Renal cortical epithelial cell (primary cell): Measurements from ENCODE around the gene TMEM61. TPM values are rescaled to one million over a fixed set of nuclear protein-coding genes. Genes with fewer than 3 reads are reported as not detected.
A peak's percentile ranks its signal among the peaks of the same experiment; 100 is the strongest.

Source experiments
- DNase-seq: peaks from one replicate; pipeline ENCODE4 v3.0.0-alpha.2; 2011; ENCODE audit warnings: low read depth
- total RNA-seq: library from RNA; depleted of rRNA; stranded (reverse); fragments of >200 nt; gene quantifications from 2 replicates; pipeline ENCODE4 v1.2.3, GENCODE V29; 2014

Gene TMEM61
- total RNA-seq, 1 donor from 2014 or later: 0.35 TPM

- no peak for DNase-seq
These were observed 5.1 kb downstream of the TMEM61 start for GRCh38 chr1:54985556-54985955.

GRCh38 chr1:54986025-54986424 lies 5.6 kb downstream of the TMEM61 start:
- DNase-seq: no peak

- no peak for DNase-seq
These were observed 6.1 kb downstream of the TMEM61 start for GRCh38 chr1:54986533-54986932.

- no peak for DNase-seq
These were observed 7.0 kb downstream of the TMEM61 start for GRCh38 chr1:54987427-54987826.

GRCh38 chr1:54987919-54988705 lies 7.7 kb downstream of the TMEM61 start:
- DNase-seq: peak; percentile 35

- DNase-seq: no peak
These were observed 8.5 kb downstream of the TMEM61 start for GRCh38 chr1:54988975-54989374.

- no peak for DNase-seq
These were observed 9.0 kb downstream of the TMEM61 start for GRCh38 chr1:54989473-54989872.

DNA sequence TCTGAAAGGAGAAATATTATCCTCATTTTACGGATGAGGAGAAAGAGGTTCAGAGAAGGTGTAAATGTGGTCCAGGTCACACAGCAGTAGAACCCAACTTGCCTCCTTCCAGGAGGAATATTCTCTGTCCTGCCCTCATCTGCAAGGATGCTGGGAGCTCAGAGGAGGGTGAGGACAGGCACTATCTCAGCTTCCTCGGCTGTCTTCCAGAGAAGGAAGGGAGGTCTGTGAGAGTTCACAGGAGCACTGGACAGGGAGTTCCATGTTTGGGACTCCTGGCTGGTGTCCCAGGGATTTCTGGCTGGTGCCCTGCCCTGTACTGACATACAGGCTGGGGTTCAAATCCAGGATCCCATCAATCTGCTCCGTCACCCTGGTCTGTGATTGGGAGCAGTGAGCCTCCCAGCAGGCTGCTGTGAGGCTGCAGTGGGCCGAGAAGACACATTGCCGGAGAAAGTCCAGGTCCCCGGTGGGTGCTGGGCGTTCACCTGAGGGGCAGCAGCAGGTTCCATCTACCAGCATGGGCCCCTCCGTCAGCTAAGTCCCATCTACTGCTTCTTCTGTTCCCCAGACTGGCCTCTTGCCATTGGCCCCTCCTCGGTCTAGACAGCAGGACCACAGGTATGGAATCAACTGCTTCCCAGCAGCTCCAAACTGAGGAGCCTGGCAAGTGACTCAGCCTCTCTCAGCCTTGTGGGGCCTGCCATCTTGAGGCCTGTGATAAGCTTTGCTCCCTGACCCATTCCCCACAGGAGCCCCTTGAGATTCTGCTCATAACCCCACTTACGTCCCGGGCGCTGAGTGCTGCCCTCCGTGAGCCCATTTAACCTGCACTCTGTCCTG lies 9.8 kb downstream of the TMEM61 start:
- no peak for DNase-seq

- no peak for DNase-seq
These were observed 10.5 kb downstream of the TMEM61 start for GRCh38 chr1:54990916-54991315.

- DNase-seq: no peak
These were observed 11.5 kb downstream of the TMEM61 start for GRCh38 chr1:54991939-54992338.

DNA sequence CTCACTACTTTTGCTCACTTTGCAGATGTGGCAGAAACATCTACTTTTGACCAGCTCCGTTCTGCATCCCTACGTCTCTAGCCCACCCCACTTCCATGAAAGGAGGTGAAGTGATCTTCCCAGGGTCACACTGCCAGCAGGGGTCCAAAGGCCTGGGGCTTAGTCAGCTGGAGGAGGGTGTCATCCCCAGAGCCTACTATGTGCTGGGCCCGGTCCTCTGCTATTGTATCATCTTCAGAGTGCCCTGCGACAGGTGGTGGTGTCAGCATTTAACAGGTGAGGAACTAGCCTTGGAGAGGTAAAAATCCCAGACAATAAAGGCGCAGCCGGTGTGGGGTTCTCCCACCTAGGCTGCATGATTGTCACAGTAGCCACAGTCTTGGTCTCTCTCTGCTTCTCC lies 12.7 kb downstream of the TMEM61 start:
- DNase-seq: no peak

GRCh38 chr1:54994355-54994990 lies 14.0 kb downstream of the TMEM61 start:
- peak; percentile 48 for DNase-seq

GRCh38 chr1:54995013-54995760 lies 14.8 kb downstream of the TMEM61 start:
- DNase-seq: no peak

DNA sequence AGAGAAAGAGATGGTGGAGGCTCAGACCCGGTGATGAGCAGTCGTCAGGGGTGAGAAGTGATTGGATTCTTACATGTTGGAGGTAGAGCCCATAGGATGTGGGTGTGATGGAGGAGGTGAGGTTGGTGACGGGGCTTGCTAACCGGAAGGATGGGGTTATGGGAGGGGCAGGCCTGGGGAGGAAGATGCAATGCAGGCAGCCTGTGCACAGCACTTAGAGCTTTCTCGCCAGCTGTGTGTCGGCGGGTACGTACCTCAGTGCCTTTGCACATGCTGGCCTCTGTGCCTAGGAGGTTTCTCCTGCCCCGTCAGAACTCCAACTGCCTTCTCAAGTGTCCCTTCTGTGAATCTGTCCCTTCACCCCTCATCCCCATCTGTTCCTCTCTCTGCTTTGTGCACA lies 15.4 kb downstream of the TMEM61 start:
- DNase-seq: no peak

DNA sequence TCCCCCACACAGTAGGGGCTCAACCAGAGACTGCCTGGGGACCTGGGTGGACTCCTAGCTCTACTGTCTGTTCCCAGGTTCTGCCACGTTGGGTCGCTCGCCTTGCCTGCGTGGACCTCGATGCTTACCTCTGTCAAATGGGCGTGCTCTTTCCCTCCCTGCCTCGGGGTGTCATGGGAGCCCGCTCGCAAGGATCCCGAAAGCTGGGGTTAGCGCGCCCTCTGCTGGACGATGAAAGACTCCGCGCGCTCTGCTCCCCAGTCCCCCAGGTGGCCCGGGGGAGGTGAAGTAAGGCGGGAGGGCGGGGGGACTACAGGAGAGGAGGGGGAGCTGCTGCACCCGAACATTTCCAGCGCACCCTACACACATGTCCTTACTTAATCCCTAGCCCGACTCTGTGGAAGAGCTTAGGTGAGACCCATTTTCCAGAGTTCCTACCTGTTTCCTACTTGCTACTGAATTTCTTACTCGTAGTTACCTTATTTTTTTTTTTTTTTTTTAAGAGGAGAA lies 16.0 kb downstream of the TMEM61 start:
- DNase-seq: no peak

DNA sequence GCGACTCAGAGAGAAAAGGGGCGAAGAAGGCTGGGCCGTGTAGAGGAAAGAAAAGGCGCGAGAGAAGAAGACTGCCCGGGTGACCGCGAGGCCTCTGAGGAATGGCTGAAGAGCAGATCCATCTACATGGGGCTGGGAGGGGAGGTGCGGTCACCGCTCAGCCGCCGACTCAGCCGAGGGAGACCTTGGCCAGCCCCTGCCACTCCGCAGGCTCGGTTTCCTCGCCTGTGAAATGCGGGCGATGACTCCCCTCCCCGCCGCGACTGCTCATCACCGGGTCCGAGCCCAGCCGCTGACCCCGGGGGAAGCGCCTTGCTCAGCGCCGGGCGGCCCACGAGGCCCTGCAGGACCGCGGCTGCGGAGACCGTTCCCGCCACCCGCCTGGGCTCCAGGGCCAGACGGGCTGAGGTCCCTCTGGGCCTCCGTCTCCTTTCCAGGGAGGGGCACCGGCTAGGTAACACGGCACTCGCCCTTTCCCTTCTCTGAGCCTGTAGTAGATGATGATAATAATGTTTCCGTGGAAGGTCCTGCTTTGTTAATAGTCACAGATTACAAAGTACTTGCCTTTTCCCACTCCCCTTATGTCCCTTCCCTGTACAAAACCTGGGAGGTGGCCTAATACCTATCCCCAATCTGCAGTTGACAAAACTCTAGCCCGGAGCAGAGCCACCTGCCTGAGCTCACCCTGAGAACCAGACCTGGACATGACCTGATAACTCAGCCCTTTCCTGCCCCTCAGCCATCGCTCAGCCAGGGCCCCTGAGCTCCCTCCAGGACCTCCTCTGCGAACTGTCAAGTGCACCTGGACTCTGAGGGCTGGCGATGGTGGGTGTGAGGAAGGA lies 16.7 kb downstream of the TMEM61 start:
- DNase-seq: no peak

GRCh38 chr1:54997711-54997986 lies 17.2 kb downstream of the TMEM61 start:
- no peak for DNase-seq

GRCh38 chr1:54998100-54998499 lies 17.7 kb downstream of the TMEM61 start:
- no peak for DNase-seq

GRCh38 chr1:54998677-54999076 lies 18.2 kb downstream of the TMEM61 start, which contains the start of gene BSND:
Gene BSND, plus strand, starts transcription at chr1:54998933. Its CDS starts 254 bp downstream, at chr1:54999187.
- DNase-seq: no peak

DNA sequence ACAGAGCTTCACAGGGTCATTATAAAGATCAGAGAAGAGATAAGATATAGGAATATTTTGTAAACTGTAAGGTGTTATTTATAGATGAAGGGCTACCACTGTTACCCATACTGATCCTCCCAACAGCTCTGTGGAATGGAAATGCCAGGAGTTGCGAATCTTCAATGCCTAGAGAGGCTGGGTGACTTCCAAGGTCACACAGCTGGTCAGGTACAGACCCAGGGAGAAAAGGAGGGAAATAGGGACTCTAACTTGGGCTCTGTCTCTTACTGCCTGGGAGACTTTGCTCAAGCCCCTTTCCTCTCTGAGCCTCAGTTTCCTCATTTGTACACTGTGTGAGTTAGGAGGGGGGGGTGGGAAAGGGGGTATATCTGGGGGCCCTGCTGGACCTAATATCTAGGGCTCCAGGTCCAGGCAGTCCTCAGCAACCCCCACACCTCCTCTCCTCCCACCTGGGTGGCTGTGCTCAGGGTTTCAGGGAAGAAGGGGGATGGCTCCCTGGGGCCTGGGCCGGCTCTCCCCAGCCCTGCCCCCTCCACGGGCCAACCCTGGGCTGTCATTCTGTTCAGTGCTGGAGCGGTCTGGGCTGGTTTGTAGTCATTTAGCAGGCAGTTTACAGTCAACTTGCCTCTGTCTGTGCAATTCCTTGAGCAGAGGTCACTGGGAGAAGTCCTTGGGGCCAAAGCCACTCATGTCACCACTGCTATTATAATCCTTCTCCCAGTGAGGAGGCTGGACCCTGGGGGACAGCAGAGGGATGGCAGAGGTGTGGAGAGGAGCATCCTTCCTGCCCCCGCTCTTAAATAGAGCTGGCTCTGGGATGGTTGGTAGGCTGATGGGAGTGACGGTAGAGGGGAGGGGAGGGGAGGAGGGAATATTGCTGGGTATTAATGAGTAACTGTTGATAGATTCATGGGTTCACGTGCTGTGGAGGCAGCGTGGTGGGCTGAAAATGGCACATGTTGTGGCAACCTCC lies 20.0 kb downstream of the TMEM61 start:
- DNase-seq: peak; percentile 23
